ENCODE data around the gene ANKRD1.
"Not testable (repeated sequence)": the region's sequence is repeated elsewhere in the genome, so short reads cannot be mapped to it uniquely, and the experiment has no call there.

ANKRD1 gene

DNA sequence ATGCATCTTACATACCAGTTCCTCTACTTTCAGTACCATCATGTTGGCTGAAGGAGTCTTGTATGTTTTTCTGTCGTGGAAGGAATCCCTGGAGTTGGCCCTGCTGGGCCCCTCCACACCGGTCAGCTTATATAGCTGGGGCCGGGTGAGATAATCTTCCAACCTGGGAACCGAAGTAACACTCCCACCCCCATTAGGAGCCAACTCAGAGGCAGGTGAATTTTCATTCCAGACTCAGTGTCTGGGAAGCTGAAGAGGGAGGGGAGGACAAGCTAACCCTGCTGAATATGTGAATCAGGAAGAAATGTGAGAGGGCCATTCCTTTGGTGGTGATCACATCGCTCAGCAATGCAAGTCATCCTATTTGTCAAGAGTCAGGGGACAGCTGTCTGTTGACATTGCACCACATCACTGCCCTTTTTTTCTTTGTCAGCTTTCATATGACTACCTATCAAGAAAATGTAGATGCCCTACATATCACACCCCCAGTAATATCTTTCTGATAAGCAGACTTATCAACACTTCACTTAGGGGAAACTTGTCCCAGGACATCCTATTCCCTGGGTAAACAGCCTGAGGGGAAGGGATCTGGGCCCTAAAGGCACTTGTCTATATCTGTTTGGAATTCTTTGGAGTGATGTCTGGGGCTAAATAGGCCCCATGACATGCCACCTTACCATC, at the start of gene ANKRD1:
Gene ANKRD1, minus strand, starts transcription at position 102 of the 681 bp plus-strand sequence. Its CDS starts 60 bp downstream, at position 42.
- intact Hi-C loops (cut with DNase I) = no loop called here
- no peak for DNase-seq

GRCh38 chr10:90969947-90970673, 49.2 kb upstream of the ANKRD1 start:
- no peak for DNase-seq
- intact Hi-C loops (cut with DNase I) = no loop called here

DNA sequence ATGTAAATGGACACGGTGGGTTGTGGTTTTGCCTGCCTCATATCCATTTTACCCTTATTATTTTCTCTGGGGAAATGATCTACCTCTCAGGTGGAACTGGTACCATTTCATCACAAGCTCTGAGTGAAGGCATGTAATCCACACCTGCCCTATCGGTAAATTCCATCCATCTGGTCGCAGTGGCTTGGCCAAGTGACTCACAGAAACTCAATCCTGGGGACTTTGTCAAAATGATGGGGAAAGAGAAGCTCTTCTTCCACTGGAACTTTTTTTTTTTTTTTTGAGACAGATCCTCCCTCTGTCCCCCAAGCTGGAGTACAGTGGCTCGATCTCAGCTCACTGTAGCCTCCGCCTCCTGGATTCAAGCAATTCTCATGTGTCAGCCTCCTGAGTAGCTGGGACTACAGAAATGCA, 48.2 kb upstream of the ANKRD1 start:
- intact Hi-C loops (cut with DNase I) = no loop called here

GRCh38 chr10:90968328-90969081, 47.6 kb upstream of the ANKRD1 start:
- no peak for DNase-seq
- intact Hi-C loops (cut with DNase I) = no loop called here

More for the DNA sequence above, 48.2 kb upstream of the ANKRD1 start:
- no peak for DNase-seq

DNA sequence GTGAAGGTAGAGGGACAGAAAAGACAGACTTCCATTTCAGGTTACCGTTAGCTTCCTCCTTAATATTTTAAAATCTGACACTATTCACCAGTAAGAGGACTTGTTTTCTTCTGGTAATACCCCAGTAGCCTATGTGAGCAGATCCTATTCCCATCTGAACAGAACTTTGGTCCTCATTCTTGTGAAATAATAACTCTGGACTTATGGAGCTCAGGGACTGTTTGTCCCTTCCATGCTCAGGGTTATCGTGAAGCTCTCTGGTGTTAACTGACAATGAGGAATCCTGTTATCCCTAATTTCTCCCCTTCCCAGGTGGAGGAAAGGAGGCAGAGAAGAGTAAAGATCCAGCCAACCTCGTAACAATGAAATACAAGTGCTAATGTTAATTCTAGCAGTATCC, 47.0 kb upstream of the ANKRD1 start:
- intact Hi-C loops (cut with DNase I) = no loop called here

GRCh38 chr10:90966146-90966545, 45.3 kb upstream of the ANKRD1 start:
- intact Hi-C loops (cut with DNase I) = no loop called here
- no peak for DNase-seq

More for the DNA sequence above, 47.0 kb upstream of the ANKRD1 start:
- DNase-seq = no peak

DNA sequence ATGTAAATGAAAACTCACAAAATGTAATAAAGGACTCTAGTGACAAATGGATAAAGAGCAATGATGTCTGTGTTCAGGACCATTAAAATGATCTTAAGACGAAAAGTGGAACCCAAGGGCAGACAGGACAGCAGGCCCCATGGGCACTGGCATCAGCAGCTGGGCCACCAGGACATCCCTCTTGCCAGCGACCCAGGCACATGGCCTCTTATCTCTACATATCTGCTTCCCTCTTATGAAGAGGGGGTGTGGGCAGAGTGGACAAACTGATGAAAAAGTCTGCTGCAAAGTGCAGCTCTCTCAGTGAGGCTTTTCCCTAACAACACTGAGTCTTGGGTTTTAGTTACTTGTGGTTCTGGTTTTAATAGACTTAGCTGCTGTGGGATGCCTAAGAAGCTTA, 44.8 kb upstream of the ANKRD1 start:
- intact Hi-C loops (cut with DNase I) = no loop called here
- DNase-seq = no peak

DNA sequence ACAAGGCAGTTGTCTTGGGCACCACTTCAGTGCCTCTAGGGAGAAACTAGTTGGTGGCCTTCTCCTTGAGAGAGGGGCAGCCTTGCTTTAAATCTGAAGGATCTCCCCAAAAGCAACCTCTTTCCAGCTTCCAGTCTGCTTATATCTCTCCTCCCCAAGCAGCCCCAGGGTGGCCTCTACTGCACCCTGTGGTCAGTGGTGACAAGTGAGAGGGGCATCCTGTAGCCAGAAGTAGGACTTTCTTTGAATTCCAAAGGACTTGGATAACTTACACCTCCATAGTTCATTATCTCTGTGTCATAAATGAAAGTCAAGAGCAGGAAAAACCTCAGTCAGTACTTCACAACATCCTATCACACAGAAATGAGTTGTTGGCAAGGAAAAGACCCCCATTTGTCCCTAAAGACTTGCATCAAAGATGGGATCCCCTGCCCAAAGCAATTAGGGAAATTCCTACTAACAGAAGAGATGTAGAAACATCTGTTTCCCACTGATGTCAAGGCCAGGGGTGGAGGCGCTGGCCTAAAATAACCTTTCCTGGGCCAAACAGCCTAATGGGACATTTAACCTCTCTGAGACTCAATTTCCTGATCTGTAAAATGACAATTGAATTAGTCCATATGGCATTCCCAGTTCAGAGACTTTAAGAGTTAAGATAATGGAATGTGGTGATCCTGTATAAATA, 44.0 kb upstream of the ANKRD1 start:
- intact Hi-C loops (cut with DNase I) = no loop called here
- no peak for DNase-seq

- no peak for DNase-seq
- intact Hi-C loops (cut with DNase I) = no loop called here
These were observed 42.4 kb upstream of the ANKRD1 start for GRCh38 chr10:90963331-90963730.

DNA sequence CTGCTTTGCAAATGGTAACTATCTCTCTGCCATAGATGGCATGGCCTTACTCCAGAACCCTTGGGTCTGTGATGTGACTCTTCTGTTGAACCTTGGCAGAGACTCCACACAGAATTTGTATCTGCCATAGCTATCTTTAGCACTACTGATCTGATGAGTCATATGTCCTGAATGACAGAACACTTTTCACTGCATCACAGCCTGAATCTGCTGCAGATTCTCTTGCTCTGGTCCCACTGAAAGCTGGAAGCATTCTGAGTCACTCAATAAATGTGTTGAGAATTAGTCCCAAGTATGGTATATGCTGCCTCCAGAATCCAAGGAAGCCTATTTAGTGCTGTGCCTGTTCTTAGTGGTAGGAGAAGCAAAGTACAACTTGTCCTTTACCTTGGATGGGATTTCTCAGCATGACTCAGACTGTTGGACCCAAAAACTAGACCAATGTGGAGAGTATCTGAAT, 39.5 kb upstream of the ANKRD1 start:
- intact Hi-C loops (cut with DNase I) = no loop called here
- peak in 27 of 42 donors; percentile 4 to 80 (median 36) for DNase-seq

DNA sequence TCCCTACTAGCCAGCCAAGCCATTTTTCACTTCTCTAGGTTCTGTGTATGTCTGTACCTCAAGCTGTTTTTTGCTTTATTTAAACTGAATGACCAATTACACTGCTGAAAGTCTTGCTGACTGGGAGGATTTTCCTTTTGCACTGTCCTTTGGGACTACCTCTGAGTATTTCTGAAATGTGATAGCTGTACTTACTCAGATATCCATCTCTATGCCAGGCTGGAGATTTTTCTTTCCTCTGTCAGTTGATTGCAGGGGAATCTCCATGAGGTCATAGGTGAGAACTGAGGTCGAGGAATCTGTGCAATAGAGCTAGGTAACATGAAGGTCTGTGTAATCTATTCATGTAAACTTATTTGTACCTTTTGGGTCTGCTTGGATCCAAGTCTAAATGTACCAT, 38.9 kb upstream of the ANKRD1 start:
- intact Hi-C loops (cut with DNase I) = no loop called here
- DNase-seq = no peak

- DNase-seq = no peak
- intact Hi-C loops (cut with DNase I) = no loop called here
These were observed 37.9 kb upstream of the ANKRD1 start for GRCh38 chr10:90958781-90959180.

DNA sequence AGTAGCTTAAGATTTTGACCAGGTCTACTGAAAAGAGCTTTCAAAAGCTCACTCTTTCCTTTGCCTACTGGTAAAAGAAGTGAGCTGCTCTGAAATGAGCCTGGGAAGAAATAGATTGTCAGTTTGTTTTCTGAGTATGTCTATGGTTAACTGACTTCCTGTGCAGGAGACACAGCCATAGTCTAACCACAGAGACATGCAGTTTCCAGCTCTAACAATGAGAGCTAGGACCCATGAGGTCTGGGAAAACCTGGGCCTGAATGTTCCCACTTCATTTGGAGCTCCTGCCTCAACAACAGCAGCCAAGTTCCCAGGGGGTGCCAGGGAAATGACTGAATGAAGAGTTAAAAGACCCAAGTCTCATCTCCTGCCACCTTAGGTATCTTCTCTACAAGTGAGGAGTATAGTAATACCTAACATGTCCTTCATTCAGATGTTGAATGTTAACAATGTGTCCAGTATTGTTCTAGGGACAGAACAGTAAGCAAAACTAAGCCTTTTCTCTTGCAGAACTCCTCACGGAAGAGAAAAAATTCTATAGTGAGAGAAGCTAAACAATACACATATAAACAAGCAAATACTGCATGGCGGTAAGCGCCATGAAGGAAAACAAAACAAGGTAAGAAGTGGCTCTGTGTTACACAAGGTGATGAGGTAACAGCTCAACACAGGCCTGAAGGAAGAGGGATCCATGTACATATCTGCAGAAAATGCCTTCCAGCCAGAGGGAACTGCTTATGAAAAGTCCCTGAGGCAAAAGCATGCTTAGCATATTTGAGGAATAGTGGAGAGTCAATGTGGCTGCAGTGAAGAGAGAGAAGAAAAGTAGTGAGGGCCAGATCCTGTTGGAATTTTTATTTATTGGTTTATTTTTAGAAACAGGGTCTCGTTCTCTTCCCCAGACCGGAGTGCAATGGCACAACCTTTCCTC, 26.4 kb upstream of the ANKRD1 start:
- no peak for DNase-seq
- intact Hi-C loops (cut with DNase I) = no loop called here

DNA sequence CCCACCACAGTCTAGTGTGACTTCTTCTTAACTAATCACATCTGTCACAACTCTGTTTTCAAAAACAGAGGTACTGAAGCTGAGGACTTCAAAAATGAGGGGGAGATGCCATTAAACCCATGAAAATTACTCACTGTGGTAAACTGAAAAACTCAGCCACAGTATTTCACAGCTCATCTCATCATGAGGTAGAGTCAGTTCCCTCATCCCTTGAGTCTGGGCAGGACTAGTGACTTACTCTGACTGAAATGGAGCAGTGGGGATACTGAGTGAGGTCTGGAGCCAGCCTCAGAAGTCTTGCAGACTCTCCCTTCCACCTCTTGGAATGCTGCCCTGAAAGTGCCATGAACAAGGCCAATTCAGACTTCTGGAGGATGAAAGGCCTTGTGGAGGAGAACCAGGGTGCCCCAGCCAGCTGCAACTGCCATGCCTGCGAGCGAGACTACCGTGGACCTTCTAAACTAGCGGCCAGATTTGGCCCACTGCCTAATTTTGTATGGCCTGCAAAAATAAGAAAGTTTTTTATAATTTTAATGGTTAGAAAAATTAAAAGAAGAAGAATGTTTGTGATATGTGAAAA, 24.7 kb upstream of the ANKRD1 start:
- peak in 39 of 42 donors; percentile 8 to 64 (median 25) for DNase-seq
- intact Hi-C loops (cut with DNase I) = no loop called here

DNA sequence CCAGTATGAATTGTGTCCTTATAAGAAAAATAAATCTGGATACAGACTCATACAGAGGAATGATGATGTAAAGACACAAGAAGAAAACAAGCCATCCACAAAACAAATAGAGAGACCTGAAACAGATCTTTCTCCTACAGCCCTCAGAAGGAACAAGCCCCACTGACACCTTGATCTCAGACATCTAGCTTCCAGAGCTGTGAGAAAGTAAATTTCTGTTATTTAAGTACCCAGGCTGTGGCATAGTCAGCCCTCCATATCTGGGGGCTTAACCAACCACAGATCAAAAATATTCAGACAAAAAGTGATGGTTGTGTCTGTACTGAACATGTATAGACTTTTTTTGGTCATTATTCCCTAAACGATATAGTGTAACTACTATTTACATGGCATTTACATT, 23.9 kb upstream of the ANKRD1 start:
- DNase-seq = no peak
- intact Hi-C loops (cut with DNase I) = no loop called here

DNA sequence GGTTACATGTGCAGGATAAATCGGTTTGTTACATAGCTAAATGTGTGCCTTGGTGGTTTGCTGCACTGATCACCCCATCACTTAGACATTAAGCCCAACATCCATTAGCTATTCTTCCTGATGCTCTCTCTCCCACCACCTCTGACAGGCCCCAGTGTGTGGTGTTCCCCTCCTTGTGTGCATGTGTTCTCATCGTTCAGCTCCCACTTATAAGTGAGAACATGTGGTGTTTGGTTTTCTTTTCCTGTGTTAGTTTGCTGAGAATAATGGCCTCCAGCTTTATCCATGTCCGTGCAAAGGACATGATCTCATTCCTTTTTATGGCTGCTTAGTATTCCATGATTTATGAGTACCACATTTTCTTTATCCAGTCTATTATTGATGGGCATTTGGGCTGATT, 22.1 kb upstream of the ANKRD1 start:
- intact Hi-C loops (cut with DNase I); DNase-seq: not testable (repeated sequence)

GRCh38 chr10:90939648-90940047, 18.8 kb upstream of the ANKRD1 start:
- no peak for DNase-seq
- intact Hi-C loops (cut with DNase I) = no loop called here

DNA sequence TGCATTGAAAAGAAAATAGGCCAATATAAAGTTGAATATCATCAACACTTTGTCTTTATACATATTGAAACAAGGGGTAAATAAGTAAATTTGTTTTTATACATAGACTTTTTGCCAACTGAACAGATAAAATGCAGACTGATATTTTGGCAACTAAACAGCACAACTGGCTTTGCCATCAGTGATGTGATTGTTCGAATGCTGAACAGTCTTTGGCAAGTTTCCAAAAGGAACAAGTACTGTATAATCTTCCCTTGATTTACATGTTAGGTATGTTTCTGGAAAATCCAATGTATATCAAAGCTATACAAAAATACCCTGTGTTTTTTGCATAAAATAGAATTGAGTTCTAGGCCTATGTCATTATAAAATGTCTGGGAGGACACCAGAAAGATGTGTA, 18.2 kb upstream of the ANKRD1 start:
- DNase-seq = peak in 2 of 42 donors; percentile 17 to 19
- intact Hi-C loops (cut with DNase I) = no loop called here
